Activated CD4-positive, alpha-beta memory T cell treated with anti-CD3 and anti-CD28 coated beads, Interleukin-2, amount 10 ng/mL, durations not matched to agents 7 days and 5 days (primary cell): ENCODE results near the gene CPE. TPM values are rescaled to one million over a fixed set of nuclear protein-coding genes. Genes with fewer than 3 reads are reported as not detected.

Experiments used
- CTCF ChIA-PET: fragments of 350-600 bp; sonication (Branson Sonifier 250); formaldehyde crosslinking; loops from one replicate; lab custom pipeline; 2021; ENCODE audit warnings: antibody characterized with exemption, inconsistent platforms; lab: Charles Lee
- POLR2A ChIA-PET: fragments of 350-600 bp; sonication (Branson Sonifier 250); formaldehyde crosslinking; loops from one replicate; lab custom pipeline; 2021; ENCODE audit warnings: antibody characterized with exemption; lab: Charles Lee
- DNase-seq: peaks from one replicate; pipeline ENCODE4 v3.0.0-alpha.2; 2020
- H3K27ac Mint-ChIP-seq: one replicate; pipeline ENCODE4 v1.8.0; 2021; ENCODE audit warnings: mild to moderate bottlenecking, mixed read lengths
- H3K27me3 Mint-ChIP-seq: one replicate; pipeline ENCODE4 v1.8.0; 2021; ENCODE audit warnings: mixed read lengths
- H3K36me3 Mint-ChIP-seq: one replicate; pipeline ENCODE4 v1.8.0; 2021; ENCODE audit warnings: low read depth, mixed read lengths
- H3K4me1 Mint-ChIP-seq: one replicate; pipeline ENCODE4 v1.8.0; 2021; ENCODE audit warnings: mixed read lengths
- H3K4me3 Mint-ChIP-seq: one replicate; pipeline ENCODE4 v1.8.0; 2021; ENCODE audit warnings: mild to moderate bottlenecking, mixed read lengths
- H3K9me3 Mint-ChIP-seq: one replicate; pipeline ENCODE4 v1.8.0; 2021; ENCODE audit warnings: mixed read lengths
- total RNA-seq, 2 experiments: library from RNA; stranded (reverse); gene quantifications; one replicate each; pipeline ENCODE4 v1.2.3, GENCODE V29; 2021

The CPE gene
- total RNA-seq, 2 experiments from 2014 or later, result not detected

DNA sequence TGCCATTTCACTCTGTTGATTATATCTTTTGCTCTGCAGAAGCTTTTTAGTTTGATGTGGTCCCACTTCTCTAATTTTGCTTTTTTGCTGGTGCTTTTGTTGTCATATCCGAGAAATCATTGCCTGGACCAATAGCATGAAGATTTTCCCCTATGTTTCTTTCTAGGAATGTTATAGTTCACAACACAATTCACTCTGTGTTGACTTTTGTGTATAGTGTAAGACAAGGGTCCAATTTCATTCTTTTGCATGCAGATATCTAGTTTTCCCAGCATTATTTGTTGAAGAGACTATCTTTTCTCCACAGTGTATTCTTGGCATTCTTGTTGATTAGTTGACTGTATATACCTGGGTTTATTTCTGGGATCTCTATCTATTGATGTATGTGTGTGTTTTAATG lies 8.3 kb upstream of the CPE start:
- Mint-ChIP-seq H3K9me3 (no peaks in the 10 kb centered on the region), H3K4me1 (no peaks in the 10 kb centered on the region), H3K4me3 (no peak overlapping the region), H3K27ac (no peak overlapping the region), H3K36me3 (no peaks in the 10 kb centered on the region), H3K27me3 (peaks cover 29% of the 10 kb centered on the region)
- ChIA-PET CTCF (no interaction called here), POLR2A (no interaction called here)
- no peak for DNase-seq

DNA sequence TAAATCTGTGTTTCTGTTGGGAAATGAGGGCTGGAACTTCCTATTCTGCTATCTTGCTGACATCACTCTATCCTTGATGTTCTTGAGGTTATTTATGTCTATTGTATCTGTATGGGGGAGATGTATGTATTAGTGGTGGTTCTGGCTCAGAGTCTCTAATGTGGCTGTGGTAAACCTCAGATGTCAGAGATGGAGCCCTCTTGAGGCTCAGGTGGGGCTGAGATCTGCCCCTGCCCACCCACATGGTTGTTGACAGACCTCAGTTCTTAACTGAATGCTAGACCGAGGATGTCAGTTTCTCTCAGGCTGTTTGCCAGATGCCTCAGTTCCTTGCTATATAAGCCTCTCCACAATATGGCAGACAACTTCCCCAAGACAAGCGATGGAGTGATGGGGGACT lies 3.3 kb upstream of the CPE start:
- no peaks in the 10 kb centered on the region for H3K36me3 Mint-ChIP-seq
- H3K4me3 Mint-ChIP-seq, result no peak overlapping the region
- H3K27me3 Mint-ChIP-seq, result peaks cover 67% of the 10 kb centered on the region
- ChIA-PET POLR2A (no interaction called here), CTCF (no interaction called here)
- H3K9me3 Mint-ChIP-seq, result no peaks in the 10 kb centered on the region
- peaks cover 8% of the 10 kb centered on the region for H3K4me1 Mint-ChIP-seq
- no peak overlapping the region for H3K27ac Mint-ChIP-seq
- no peak for DNase-seq

DNA sequence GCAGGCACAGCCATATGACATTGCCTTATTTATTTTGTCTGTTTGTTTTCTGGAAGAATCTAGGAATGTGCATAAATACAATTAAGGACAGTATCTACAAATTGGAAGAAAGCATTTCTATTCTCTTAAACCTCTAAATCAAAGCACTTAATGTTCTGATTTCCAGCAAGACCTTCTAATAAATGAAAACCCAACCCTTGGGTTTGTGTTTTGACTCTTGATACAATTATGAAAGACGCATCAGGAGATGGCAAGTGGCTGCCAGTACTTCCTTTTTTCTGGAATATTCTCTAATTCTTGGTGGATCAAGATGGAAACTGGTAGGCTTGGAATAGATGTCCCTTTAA lies 437 bp upstream of the CPE start:
- peaks cover 8% of the 10 kb centered on the region for H3K4me1 Mint-ChIP-seq
- ChIA-PET POLR2A (no interaction called here), CTCF (interaction anchor here (1.3 to 1.7 kb wide), 2 partner anchors 75 to 248 kb away, joined by 3 to 5 read pairs; no protein-coding TSS in a partner anchor)
- H3K27me3 Mint-ChIP-seq, result peaks cover 83% of the 10 kb centered on the region
- no peaks in the 10 kb centered on the region for H3K9me3 Mint-ChIP-seq
- no peak overlapping the region for H3K4me3 Mint-ChIP-seq
- DNase-seq, result no peak
- no peaks in the 10 kb centered on the region for H3K36me3 Mint-ChIP-seq
- no peak overlapping the region for H3K27ac Mint-ChIP-seq

DNA sequence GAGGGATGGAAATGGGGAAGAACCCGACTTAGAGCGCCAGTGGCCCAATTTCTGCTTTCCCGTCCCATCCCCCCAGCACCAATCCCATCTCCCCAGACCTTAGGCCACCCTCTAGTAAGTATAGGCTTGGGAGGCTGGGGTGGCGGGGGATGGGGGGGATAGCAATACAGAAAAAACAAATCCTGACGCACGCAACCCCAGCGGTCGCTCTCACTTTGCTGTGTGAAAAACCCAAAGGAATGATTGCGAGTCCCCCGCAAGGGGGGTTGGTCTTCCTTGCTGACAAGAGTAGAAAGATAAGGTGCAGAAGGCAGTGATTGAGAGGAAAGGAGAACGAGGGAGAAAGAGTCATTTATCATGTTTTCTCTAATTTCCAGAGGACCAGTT lies 863 bp downstream of the CPE start:
- H3K4me1 Mint-ChIP-seq, result peaks cover 8% of the 10 kb centered on the region
- H3K27ac Mint-ChIP-seq, result no peak overlapping the region
- H3K27me3 Mint-ChIP-seq, result peaks cover 71% of the 10 kb centered on the region
- no peaks in the 10 kb centered on the region for H3K36me3 Mint-ChIP-seq
- DNase-seq, result no peak
- ChIA-PET POLR2A (no interaction called here), CTCF (no interaction called here)
- H3K9me3 Mint-ChIP-seq, result no peaks in the 10 kb centered on the region
- no peak overlapping the region for H3K4me3 Mint-ChIP-seq

DNA sequence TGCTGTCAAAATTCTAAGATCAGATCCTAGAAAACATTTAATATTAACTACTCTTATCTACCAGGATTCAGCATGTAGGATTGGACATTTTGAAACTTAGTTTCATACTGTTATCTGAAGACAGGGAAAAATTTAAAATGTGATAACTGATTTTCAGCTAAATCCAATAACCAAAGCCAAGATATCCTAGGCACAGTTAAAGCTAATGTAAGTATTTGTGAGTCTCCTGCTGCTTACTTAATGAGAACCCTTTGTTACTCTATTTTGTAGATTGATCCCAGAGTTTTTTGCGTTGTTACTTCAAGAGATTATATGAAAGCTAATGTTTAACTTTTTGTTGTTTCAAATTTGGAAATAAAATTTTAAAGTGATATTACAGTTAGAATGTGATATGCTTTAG lies 2.0 kb downstream of the CPE start:
- Mint-ChIP-seq H3K27me3 (peaks cover 63% of the 10 kb centered on the region), H3K36me3 (no peaks in the 10 kb centered on the region)
- DNase-seq, result no peak

DNA sequence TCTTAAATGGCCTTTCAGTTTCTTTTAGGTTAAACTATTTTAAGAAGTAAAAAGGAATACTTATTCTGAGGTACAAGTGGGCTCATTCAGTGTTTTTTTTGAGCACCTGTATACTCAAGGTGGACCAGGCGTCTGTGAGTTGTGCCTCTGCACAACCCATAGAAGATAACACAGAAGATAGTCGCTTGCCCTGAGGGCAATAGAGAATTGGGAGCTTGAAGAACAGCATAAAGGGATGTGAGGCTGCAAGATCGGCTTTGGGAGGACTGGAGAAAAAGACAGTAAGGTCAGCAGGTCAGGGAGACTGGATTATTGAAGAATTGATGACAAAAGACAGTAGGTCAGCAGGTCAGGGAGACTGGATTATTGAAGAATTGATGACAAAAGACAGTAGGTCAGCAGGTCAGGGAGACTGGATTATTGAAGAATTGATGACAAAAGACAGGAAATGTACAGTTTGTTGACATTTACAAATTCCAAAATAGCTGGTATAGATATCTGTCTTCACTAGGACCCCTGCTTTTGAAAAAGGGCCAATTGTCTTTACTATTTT lies 3.1 kb downstream of the CPE start:
- no peak overlapping the region for H3K4me3 Mint-ChIP-seq
- H3K27me3 Mint-ChIP-seq, result peaks cover 59% of the 10 kb centered on the region
- H3K36me3 Mint-ChIP-seq, result no peaks in the 10 kb centered on the region
- DNase-seq, result no peak
- ChIA-PET CTCF (no interaction called here), POLR2A (no interaction called here)
- H3K9me3 Mint-ChIP-seq, result no peaks in the 10 kb centered on the region
- H3K4me1 Mint-ChIP-seq, result peaks cover 8% of the 10 kb centered on the region
- no peak overlapping the region for H3K27ac Mint-ChIP-seq

More for the DNA sequence above, 2.0 kb downstream of the CPE start:
- peaks cover 8% of the 10 kb centered on the region for H3K4me1 Mint-ChIP-seq
- CTCF ChIA-PET, result interaction anchor here (0.6 to 0.9 kb wide), 2 partner anchors 29 to 286 kb away, joined by 3 to 5 read pairs; no protein-coding TSS in a partner anchor
- no peak overlapping the region for H3K4me3 Mint-ChIP-seq
- no peak overlapping the region for H3K27ac Mint-ChIP-seq
- POLR2A ChIA-PET, result no interaction called here
- no peaks in the 10 kb centered on the region for H3K9me3 Mint-ChIP-seq

DNA sequence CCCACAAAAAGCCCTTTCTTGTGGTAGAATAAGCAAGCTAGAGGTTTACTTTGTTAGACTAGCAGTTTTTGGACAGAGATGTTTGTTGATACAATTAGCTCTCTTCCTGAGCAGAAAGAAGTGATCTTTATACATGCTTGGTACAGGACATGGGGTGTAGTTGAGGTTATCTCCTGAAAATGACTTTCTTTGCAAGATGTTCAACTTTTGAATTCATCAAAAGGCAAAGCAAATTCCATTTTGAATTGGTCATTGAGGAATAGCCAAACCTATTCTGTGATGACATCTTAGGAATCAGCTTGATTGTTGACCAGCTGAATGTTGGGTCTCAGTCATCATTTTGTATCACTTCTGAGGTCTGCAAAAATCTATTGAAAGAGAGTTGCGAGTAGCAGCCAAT lies 3.8 kb downstream of the CPE start:
- CTCF ChIA-PET, result no interaction called here
- DNase-seq, result no peak
- Mint-ChIP-seq H3K36me3 (no peaks in the 10 kb centered on the region), H3K9me3 (no peaks in the 10 kb centered on the region), H3K27me3 (peaks cover 54% of the 10 kb centered on the region), H3K4me3 (no peak overlapping the region), H3K27ac (no peak overlapping the region), H3K4me1 (peaks cover 8% of the 10 kb centered on the region)
- POLR2A ChIA-PET, result no interaction called here

DNA sequence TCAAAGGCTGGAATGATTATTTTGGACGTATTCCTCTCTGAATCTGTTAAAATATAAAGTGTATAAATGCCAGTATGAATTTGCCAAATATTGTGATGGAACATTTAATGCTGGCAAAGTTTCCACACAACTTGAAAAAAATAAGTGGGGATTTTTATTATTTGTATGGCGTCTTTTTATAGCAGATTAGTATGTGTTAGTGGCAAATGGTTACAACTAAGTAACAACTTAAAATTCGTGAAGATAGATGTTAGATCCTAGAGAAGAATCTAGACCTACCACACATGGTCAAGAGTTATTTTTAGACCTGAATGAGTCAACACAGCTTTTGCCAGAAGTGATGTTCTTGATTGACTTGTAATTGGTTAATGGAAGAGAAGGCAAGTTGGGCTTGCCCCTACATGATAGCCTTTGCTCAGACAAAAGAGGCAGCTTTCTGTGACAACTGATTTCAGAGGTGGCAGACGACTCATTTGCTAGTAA lies 4.8 kb downstream of the CPE start:
- peaks cover 4% of the 10 kb centered on the region for H3K4me1 Mint-ChIP-seq
- H3K9me3 Mint-ChIP-seq, result no peaks in the 10 kb centered on the region
- no peaks in the 10 kb centered on the region for H3K36me3 Mint-ChIP-seq
- ChIA-PET CTCF (interaction anchor here (1.3 to 1.4 kb wide), 3 partner anchors 14 to 253 kb away, joined by 3 to 4 read pairs (median 3); no protein-coding TSS in a partner anchor), POLR2A (no interaction called here)
- H3K27me3 Mint-ChIP-seq, result peaks cover 44% of the 10 kb centered on the region
- no peak for DNase-seq
- H3K27ac Mint-ChIP-seq, result no peak overlapping the region
- H3K4me3 Mint-ChIP-seq, result no peak overlapping the region

DNA sequence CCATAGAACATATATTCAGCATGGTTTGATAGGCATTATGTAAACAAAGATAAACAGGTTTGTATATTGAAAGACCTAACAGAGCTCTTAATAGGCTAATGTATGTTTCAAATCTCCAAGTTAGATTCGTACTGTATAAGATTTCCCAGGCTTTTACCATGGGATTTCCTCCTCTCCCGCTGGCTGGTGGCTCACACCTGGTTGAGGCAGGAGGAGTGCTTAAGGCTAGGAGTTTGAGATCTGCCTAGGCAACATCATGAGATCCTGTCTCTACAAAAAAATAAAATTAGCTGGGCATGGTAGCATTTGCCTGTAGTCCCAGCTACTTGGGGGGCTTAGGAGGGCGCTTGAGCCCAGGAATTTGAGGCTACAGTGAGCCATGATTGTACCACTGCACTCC lies 5.4 kb downstream of the CPE start:
- no peak for DNase-seq
- Mint-ChIP-seq H3K27me3 (peaks cover 41% of the 10 kb centered on the region), H3K4me3 (no peak overlapping the region), H3K27ac (no peak overlapping the region), H3K9me3 (no peaks in the 10 kb centered on the region), H3K4me1 (peaks cover 2% of the 10 kb centered on the region), H3K36me3 (no peaks in the 10 kb centered on the region)
- CTCF ChIA-PET, result interaction anchor here (1.3 to 1.4 kb wide), 4 partner anchors 14 to 253 kb away, joined by 3 to 5 read pairs (median 4); no protein-coding TSS in a partner anchor
- POLR2A ChIA-PET, result no interaction called here

DNA sequence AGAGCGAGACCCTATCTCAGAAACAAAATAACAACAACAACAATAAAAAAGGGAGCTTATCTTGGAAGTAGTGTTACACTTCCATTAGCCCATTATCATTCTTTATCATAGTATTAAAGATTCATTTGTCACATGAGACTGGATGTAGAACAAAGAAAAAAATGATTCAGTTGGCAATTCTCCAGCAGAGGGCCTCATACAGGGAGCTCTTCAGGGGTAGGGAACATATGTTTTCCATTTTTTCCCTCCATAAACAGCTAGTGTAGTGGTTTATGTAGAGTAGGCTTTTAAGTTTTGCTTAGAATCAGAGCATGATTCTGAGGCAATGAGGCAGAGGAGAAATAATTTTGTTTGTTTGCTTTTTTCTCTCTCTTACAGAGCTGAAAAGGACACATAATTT lies 5.8 kb downstream of the CPE start:
- H3K4me1 Mint-ChIP-seq, result peaks cover 2% of the 10 kb centered on the region
- H3K9me3 Mint-ChIP-seq, result no peaks in the 10 kb centered on the region
- DNase-seq, result no peak
- peaks cover 39% of the 10 kb centered on the region for H3K27me3 Mint-ChIP-seq
- ChIA-PET POLR2A (no interaction called here), CTCF (interaction anchor here (1.3 to 1.4 kb wide), 4 partner anchors 15 to 253 kb away, joined by 3 to 5 read pairs (median 4); no protein-coding TSS in a partner anchor)
- H3K4me3 Mint-ChIP-seq, result no peak overlapping the region
- no peak overlapping the region for H3K27ac Mint-ChIP-seq
- H3K36me3 Mint-ChIP-seq, result no peaks in the 10 kb centered on the region

DNA sequence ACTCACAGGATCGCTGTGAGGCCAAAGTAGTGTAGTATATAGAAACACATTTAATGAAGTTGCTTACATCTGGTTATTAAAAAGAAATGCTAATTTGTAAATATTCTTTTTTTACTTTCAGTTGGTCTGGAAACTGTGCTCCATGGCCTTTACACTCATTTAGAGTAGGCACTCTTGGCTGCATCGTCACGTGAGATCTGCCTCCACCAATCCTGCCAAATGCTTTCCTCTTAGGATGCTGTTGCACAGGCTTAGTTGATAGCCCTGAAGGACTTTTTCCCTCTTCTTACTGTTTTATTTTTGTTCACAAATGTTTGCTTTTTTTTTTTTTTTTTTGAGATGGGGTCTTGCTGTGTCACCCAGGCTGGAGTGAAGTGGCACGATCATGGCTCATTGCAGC lies 6.3 kb downstream of the CPE start:
- H3K36me3 Mint-ChIP-seq, result no peaks in the 10 kb centered on the region
- H3K27me3 Mint-ChIP-seq, result peaks cover 39% of the 10 kb centered on the region
- H3K27ac Mint-ChIP-seq, result no peak overlapping the region
- H3K4me3 Mint-ChIP-seq, result no peak overlapping the region
- ChIA-PET CTCF (interaction anchor here (1.3 to 1.4 kb wide), 3 partner anchors 15 to 76 kb away, joined by 3 to 5 read pairs (median 3); no protein-coding TSS in a partner anchor), POLR2A (no interaction called here)
- no peaks in the 10 kb centered on the region for H3K9me3 Mint-ChIP-seq
- H3K4me1 Mint-ChIP-seq, result no peaks in the 10 kb centered on the region
- no peak for DNase-seq

DNA sequence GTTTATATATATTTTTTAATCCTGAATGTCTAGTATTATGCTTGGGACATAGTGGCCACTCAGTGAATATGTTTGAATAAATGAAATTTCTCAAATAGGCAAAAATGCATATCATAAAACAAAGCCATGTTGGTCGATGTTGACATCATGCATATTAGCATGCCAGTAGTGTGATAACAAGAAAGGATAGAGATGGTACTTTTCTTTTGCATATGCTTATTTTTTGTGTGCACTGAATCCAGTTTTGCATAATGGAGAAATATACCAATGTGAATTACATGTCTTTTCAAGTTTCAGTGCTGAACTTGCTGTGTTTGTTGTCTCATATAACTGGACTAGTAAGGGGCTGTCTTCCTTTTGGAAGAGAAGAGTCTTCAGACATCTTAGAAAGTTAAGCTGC lies 7.5 kb downstream of the CPE start:
- CTCF ChIA-PET, result no interaction called here
- H3K27ac Mint-ChIP-seq, result no peak overlapping the region
- no peak for DNase-seq
- H3K4me3 Mint-ChIP-seq, result no peak overlapping the region
- H3K36me3 Mint-ChIP-seq, result no peaks in the 10 kb centered on the region
- POLR2A ChIA-PET, result no interaction called here
- no peaks in the 10 kb centered on the region for H3K4me1 Mint-ChIP-seq
- H3K27me3 Mint-ChIP-seq, result peaks cover 39% of the 10 kb centered on the region
- H3K9me3 Mint-ChIP-seq, result no peaks in the 10 kb centered on the region

DNA sequence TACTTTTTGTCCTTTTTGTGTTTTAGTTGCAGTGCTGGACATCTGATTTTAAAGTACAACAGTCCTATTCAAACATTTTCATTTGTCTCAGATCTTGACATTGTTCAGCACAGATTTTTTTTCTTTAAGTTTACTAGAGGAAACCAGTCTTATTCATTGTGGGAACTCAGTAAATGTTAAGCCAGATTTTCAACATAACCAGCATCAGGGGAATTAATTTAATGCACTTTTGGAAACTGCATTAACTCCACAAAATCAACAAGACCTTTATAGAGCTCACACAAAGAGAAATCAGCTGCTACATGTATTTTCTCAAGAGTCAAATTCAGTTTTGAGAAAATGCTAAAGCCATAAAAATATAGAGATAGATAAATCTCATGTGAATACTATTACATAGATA lies 9.9 kb downstream of the CPE start:
- Mint-ChIP-seq H3K9me3 (no peaks in the 10 kb centered on the region), H3K27ac (no peak overlapping the region), H3K4me1 (no peaks in the 10 kb centered on the region), H3K36me3 (no peaks in the 10 kb centered on the region), H3K27me3 (peaks cover 27% of the 10 kb centered on the region), H3K4me3 (no peak overlapping the region)
- CTCF ChIA-PET, result interaction anchor here (1.3 kb wide), 1 partner anchor 275 kb away, joined by 3 read pairs; no protein-coding TSS in a partner anchor
- no peak for DNase-seq
- POLR2A ChIA-PET, result no interaction called here

DNA sequence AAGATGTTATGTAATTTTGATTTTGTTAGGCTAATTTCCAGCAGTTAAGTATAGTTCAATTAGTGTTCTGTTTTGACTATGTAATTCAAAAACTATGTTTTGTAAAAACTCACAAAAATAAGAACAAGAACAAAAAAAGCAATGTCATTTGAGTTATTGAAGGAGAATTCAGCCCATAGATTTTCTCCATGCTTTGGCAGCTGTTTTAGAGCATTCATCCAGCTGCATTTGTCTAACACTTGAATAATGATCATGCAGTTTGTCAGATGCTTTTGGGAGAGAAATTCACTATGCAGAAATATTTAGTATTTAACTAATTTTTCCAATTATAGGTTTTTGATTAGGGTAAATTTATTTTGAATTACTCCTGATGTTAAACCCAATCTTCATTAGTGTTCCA lies 14.2 kb downstream of the CPE start:
- Mint-ChIP-seq H3K9me3 (no peaks in the 10 kb centered on the region), H3K27me3 (peaks cover 18% of the 10 kb centered on the region), H3K36me3 (no peaks in the 10 kb centered on the region), H3K27ac (no peak overlapping the region), H3K4me1 (no peaks in the 10 kb centered on the region), H3K4me3 (no peak overlapping the region)
- POLR2A ChIA-PET, result no interaction called here
- DNase-seq, result no peak
- CTCF ChIA-PET, result no interaction called here
